LNCaP clone FGC (cell line): ENCODE measurements around the gene MYL6B.

ENCODE experiments used
- DNase-seq: peaks from one replicate; pipeline ENCODE4 v3.0.0-alpha.2; 2011; ENCODE audit warnings: low read depth
- H3K4me3 ChIP-seq: 2 replicates; pipeline ENCODE4 v1.5.1; 2011; ENCODE audit warnings: mild to moderate bottlenecking, low read depth, low read length, control low read depth
- TF ChIP-seq, protein P1 (sequence below): IDR thresholded peaks from 2 replicates; pipeline ENCODE4 v1.5.1; 2012; ENCODE audit warnings: mild to moderate bottlenecking; ENCODE audit not compliant: control insufficient read depth, insufficient read depth; ENCODE audit errors: extremely low read depth

The MYL6B gene

GRCh38 chr12:56202366-56202765 is 50.0 kb downstream of the MYL6B start:
- DNase-seq, result peak; percentile 63
- no peak overlapping the region for H3K4me3 ChIP-seq
- TF ChIP-seq, protein P1, sequence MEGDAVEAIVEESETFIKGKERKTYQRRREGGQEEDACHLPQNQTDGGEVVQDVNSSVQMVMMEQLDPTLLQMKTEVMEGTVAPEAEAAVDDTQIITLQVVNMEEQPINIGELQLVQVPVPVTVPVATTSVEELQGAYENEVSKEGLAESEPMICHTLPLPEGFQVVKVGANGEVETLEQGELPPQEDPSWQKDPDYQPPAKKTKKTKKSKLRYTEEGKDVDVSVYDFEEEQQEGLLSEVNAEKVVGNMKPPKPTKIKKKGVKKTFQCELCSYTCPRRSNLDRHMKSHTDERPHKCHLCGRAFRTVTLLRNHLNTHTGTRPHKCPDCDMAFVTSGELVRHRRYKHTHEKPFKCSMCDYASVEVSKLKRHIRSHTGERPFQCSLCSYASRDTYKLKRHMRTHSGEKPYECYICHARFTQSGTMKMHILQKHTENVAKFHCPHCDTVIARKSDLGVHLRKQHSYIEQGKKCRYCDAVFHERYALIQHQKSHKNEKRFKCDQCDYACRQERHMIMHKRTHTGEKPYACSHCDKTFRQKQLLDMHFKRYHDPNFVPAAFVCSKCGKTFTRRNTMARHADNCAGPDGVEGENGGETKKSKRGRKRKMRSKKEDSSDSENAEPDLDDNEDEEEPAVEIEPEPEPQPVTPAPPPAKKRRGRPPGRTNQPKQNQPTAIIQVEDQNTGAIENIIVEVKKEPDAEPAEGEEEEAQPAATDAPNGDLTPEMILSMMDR, result no peak

GRCh38 chr12:56202838-56203237 is 50.5 kb downstream of the MYL6B start:
- TF ChIP-seq, protein P1, result no peak
- no peak for DNase-seq

DNA sequence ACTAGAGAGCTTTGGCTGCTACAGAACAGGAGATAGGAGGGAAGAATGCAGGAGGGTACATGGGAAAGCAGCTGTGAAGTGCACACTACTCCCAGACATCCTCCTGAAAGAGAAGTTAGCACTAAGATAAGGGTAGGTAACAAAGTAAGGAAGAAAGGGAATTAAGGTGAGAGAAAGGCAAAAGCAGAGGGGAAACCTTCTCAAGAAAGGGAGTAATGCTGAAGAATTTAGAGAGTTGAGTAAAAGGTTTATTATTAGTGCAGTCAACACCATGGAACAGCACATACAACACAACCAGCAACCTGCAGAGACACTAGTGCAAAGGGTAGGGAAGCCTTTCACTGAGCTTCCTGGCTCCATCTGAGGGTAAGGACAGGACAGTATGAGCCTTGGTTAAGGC is 51.9 kb downstream of the MYL6B start:
- no peak overlapping the region for H3K4me3 ChIP-seq
- TF ChIP-seq, protein P1, result no peak
- DNase-seq, result no peak

More at GRCh38 chr12:56202838-56203237, 50.5 kb downstream of the MYL6B start:
- no peak overlapping the region for H3K4me3 ChIP-seq

DNA sequence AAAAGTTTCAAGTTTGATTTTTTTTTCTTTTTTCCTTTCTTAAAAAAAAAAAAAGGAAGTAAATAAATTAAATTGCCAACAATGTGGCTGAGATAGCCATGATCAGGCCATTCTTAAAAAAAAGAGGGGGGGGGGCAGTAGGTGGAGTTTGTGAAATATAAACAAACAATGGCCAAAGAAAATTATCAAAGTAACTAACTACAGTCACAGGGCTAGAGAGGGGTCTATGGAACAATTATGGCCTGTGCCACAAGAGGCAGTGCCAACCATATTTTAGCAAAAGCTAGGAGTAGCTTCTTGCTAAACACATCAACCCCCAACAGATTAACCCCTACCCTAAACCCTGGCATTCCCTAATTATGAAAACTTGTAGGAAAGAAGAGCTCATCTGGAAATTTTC is 53.1 kb downstream of the MYL6B start:
- H3K4me3 ChIP-seq, result no peak overlapping the region
- TF ChIP-seq, protein P1, result no peak
- DNase-seq, result no peak

GRCh38 chr12:56206452-56207166 is 54.2 kb downstream of the MYL6B start:
- no peak overlapping the region for H3K4me3 ChIP-seq
- TF ChIP-seq, protein P1, result peak; percentile 34
- no peak for DNase-seq
